ENCODE measurements around the gene OR5AU1. TPM values are rescaled to one million over a fixed set of nuclear protein-coding genes. Genes with fewer than 3 reads are reported as not detected.
"Not testable (repeated sequence)": the region's sequence is repeated elsewhere in the genome, so short reads cannot be mapped to it uniquely, and the experiment has no call there.

Gene OR5AU1
- total RNA-seq, 1 donor from 2014 or later: not detected

DNA sequence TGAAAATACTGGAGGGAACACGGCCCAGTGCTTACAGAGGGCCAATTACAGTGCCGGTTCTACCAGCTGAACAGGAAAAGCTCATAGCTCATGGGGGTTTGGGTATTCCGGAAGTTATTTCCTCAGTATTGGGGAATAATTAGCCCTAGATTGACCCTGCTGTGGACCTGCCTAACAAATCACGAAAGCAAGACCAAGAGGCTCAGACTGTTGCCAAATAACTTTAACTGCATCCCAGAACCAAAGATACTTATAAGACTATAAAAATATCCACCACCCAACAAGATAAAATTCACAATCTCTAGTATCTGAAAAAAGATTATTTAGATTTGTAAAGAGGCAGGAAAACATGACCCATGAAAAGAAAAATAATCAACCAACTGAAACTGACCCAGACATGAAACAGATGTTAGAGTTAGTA lies 8.0 kb upstream of the OR5AU1 start:
- H3K9me3 ChIP-seq: no peaks in the 10 kb centered on the region
- DNase-seq (ENCODE audit: low spot score in 2 of 2): no peak
- intact Hi-C loops (cut with DNase I): no loop called here
- H3K36me3 ChIP-seq: no peaks in the 10 kb centered on the region
- H3K27ac ChIP-seq: no peak overlapping the region
- TF ChIP-seq, protein P1, sequence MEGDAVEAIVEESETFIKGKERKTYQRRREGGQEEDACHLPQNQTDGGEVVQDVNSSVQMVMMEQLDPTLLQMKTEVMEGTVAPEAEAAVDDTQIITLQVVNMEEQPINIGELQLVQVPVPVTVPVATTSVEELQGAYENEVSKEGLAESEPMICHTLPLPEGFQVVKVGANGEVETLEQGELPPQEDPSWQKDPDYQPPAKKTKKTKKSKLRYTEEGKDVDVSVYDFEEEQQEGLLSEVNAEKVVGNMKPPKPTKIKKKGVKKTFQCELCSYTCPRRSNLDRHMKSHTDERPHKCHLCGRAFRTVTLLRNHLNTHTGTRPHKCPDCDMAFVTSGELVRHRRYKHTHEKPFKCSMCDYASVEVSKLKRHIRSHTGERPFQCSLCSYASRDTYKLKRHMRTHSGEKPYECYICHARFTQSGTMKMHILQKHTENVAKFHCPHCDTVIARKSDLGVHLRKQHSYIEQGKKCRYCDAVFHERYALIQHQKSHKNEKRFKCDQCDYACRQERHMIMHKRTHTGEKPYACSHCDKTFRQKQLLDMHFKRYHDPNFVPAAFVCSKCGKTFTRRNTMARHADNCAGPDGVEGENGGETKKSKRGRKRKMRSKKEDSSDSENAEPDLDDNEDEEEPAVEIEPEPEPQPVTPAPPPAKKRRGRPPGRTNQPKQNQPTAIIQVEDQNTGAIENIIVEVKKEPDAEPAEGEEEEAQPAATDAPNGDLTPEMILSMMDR (IDR thresholded peaks at IDR 0.05): no peak
- H3K27me3 ChIP-seq: no peaks in the 10 kb centered on the region
- H3K4me1 ChIP-seq: no peaks in the 10 kb centered on the region
- no peak overlapping the region for H3K4me3 ChIP-seq

DNA sequence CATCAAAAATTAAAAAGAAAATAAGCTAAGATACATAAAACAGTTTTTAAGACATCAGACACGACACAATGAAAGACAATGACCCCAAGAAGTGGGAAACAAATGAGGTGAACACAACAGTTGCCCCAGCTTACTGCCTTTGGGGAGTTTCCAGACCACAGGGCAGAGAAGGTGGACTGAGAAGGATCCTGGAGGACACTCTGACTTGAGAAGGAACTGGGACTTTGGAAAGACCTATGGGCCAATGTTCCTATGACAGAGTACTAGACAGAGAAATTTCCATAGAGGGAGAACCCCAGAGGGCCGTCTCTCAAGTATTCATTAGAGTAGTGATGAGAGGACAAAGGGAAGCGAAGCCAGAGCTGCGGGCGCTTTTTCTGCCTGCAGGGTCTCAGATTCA lies 6.2 kb upstream of the OR5AU1 start:
- no peaks in the 10 kb centered on the region for H3K4me1 ChIP-seq
- no peak overlapping the region for H3K4me3 ChIP-seq
- no peaks in the 10 kb centered on the region for H3K9me3 ChIP-seq
- intact Hi-C loops (cut with DNase I): no loop called here
- no peaks in the 10 kb centered on the region for H3K27me3 ChIP-seq
- TF ChIP-seq, protein P1 (IDR thresholded peaks at IDR 0.05): no peak
- DNase-seq (ENCODE audit: low spot score in 2 of 2): no peak
- no peaks in the 10 kb centered on the region for H3K36me3 ChIP-seq
- H3K27ac ChIP-seq: no peak overlapping the region

DNA sequence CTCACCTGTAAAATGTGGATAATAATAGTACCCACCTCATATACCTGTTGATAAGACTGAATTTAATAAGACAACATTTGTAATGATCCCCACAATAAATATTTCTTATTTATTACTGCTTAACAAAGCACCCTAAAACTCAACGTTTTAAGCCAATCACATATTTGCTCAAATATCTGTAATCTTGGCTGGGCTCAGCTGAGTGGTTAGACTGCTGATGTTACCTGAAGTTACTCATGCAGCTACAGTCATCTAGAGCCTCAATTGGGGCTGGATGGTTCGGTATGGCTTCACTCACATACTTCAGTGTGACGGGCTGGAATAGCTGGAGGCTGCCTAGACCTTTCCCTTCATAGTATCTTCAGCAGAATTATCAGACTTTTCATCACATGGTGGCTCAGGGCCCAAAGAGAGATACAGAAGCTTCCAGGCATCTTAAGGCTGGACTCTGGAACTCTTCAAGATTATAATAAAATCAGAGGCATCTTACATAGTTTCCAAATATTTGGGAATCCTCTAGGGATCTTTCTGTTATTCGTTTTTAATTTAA lies 4.3 kb upstream of the OR5AU1 start:
- intact Hi-C loops (cut with DNase I): no loop called here
- H3K9me3 ChIP-seq: no peaks in the 10 kb centered on the region
- no peak overlapping the region for H3K4me3 ChIP-seq
- H3K27me3 ChIP-seq: no peaks in the 10 kb centered on the region
- TF ChIP-seq, protein P1 (IDR thresholded peaks at IDR 0.05): no peak
- no peak for DNase-seq (ENCODE audit: low spot score in 2 of 2)
- H3K36me3 ChIP-seq: no peaks in the 10 kb centered on the region
- no peaks in the 10 kb centered on the region for H3K4me1 ChIP-seq
- H3K27ac ChIP-seq: no peak overlapping the region

DNA sequence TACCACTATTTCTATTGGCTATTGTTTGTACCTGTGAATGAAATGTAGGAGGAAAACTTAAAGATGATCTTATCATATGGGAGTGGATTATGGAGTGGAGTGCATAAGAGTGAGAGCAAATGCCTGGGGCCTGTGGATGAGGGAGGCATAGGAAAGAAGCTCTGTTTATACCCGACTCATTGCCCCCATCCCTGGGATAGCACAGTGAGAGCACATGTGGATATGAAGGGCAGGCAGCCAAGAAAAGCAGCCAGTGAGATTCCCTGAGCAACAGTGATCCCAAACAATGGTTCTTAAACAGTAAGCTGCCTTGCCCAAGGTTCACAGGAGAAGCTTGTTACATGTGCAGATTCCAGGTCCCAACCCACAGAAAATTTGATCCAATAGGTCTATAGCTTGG lies 2.3 kb upstream of the OR5AU1 start:
- H3K36me3 ChIP-seq; H3K9me3 ChIP-seq; H3K27ac ChIP-seq; intact Hi-C loops (cut with DNase I); H3K27me3 ChIP-seq; DNase-seq (ENCODE audit: low spot score in 2 of 2); H3K4me3 ChIP-seq; H3K4me1 ChIP-seq: not testable (repeated sequence)

DNA sequence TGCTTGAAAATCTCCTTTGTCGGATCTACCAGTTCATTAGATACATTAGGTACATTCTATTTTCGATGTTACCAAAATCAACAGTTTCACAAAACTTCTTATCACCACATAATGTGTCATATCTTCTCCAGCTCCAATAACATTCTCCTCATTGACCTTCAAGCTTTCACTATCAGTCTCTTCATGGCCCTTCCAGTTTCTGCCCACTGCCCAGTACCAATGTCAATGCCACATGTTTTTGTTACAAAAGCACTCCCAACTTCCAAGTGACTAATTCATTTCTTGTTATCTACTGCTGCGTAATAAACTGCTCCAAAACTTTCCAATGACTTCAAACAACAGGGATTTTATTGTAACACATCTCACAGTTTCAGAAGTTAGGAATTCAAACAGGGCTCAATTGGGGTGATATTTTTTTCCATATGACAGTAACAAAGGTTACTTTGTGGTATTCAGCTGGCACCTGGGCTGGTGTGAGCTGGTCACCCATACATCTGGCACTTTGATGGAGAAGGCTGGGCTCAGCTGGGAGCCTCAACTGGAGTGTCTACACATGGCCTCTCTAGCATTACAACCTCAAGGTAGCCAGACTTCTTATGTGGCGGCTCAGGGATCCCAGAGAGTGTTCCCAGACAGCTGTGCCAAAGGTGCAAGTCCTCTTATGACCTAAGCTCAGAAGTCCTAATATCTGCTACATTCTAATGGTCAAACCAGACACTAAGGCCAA lies 6.1 kb downstream of the OR5AU1 start:
- Histone ChIP-seq H3K9me3 (peaks cover 0 to 8% of the 10 kb centered on the region in 2 donors), H3K36me3 (no peaks in the 10 kb centered on the region), H3K4me3 (no peak overlapping the region), H3K27me3 (no peaks in the 10 kb centered on the region), H3K27ac (no peak overlapping the region), H3K4me1 (no peaks in the 10 kb centered on the region)
- TF ChIP-seq, protein P1 (IDR thresholded peaks at IDR 0.05): no peak
- no peak for DNase-seq (ENCODE audit: low spot score in 2 of 2)
- intact Hi-C loops (cut with DNase I): no loop called here

DNA sequence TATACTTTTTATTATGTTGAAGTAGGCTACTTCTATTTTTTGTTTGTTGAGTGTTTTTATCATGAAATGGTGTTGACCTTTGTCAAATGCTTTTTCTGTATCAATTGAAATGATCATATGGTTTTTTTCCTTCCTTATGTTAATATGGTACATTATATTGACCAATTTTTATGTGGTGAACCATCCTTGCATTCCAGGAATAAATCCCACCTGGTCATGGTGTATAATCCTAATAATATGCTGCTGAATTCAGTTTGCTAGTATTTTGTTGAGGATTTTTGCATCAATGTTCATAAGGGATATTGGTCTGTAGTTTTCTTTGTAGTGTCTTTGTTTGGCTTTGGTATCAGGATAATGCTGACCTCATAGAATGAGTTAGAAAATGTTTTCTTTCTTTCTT lies 10.4 kb downstream of the OR5AU1 start:
- TF ChIP-seq, protein P1 (IDR thresholded peaks at IDR 0.05): no peak
- H3K9me3 ChIP-seq: peaks cover 0 to 8% of the 10 kb centered on the region in 2 donors
- no peaks in the 10 kb centered on the region for H3K4me1 ChIP-seq
- no peak overlapping the region for H3K4me3 ChIP-seq
- intact Hi-C loops (cut with DNase I): no loop called here
- DNase-seq (ENCODE audit: low spot score in 2 of 2): no peak
- no peaks in the 10 kb centered on the region for H3K36me3 ChIP-seq
- H3K27me3 ChIP-seq: no peaks in the 10 kb centered on the region
- H3K27ac ChIP-seq: no peak overlapping the region

Measured in ascending aorta (tissue), 2 donors.